CD8-positive, alpha-beta memory T cell (primary cell): Measurements from ENCODE around the gene FASN. TPM values are rescaled to one million over a fixed set of nuclear protein-coding genes. Genes with fewer than 3 reads are reported as not detected.
A peak's percentile ranks its signal among the peaks of the same experiment; 100 is the strongest.

Experiments
- CTCF ChIA-PET: fragments of 350-600 bp; sonication (Branson Sonifier 250); formaldehyde crosslinking; loops from one replicate; lab custom pipeline; 2021; ENCODE audit warnings: antibody characterized with exemption; lab: Charles Lee
- POLR2A ChIA-PET: fragments of 350-600 bp; sonication (Branson Sonifier 250); formaldehyde crosslinking; loops from one replicate; lab custom pipeline; 2021; ENCODE audit warnings: antibody characterized with exemption; lab: Charles Lee
- DNase-seq, 5 donors: peaks; one replicate each; pipeline versions ENCODE4 v3.0.0 to v3.0.0-alpha.2; 2020 to 2022; ENCODE audit warnings: mixed read lengths in 1 of 5
- H3K27ac ChIP-seq: one replicate; pipeline ENCODE4 v1.7.0; 2013; ENCODE audit warnings: low read depth, mild to moderate bottlenecking, low read length, moderate library complexity
- H3K27me3 ChIP-seq: 2 replicates; pipeline ENCODE4 v1.7.0; 2013; ENCODE audit warnings: low read length, mild to moderate bottlenecking; ENCODE audit not compliant: insufficient read depth, poor library complexity, severe bottlenecking
- H3K36me3 ChIP-seq: 2 replicates; pipeline ENCODE4 v1.7.0; 2013; ENCODE audit warnings: mild to moderate bottlenecking, low read length, moderate library complexity; ENCODE audit not compliant: insufficient read depth
- H3K4me1 ChIP-seq: 2 replicates; pipeline ENCODE4 v1.7.0; 2013; ENCODE audit warnings: mild to moderate bottlenecking, low read length, moderate library complexity; ENCODE audit not compliant: insufficient read depth
- H3K4me3 ChIP-seq: 2 replicates; pipeline ENCODE4 v1.7.0; 2013; ENCODE audit warnings: mild to moderate bottlenecking, low read length
- H3K9me3 ChIP-seq: 2 replicates; pipeline ENCODE4 v1.7.0; 2013; ENCODE audit warnings: mild to moderate bottlenecking, low read length
- H3K27ac Mint-ChIP-seq, 8 donors: one replicate each; pipeline ENCODE4 v1.8.0; 2020 to 2021; ENCODE audit warnings: mixed read lengths in 8 of 8, mild to moderate bottlenecking in 6 of 8, inconsistent platforms in 3 of 8, moderate library complexity in 3 of 8
- H3K27me3 Mint-ChIP-seq, 2 donors: one replicate each; pipeline ENCODE4 v1.8.0; 2020 to 2021; ENCODE audit warnings: mixed read lengths in 2 of 2, mild to moderate bottlenecking in 1 of 2, moderate library complexity in 1 of 2
- H3K36me3 Mint-ChIP-seq, 3 donors: one replicate each; pipeline ENCODE4 v1.8.0; 2020 to 2021; ENCODE audit warnings: mixed read lengths in 3 of 3, inconsistent platforms in 1 of 3, mild to moderate bottlenecking in 1 of 3
- H3K4me1 Mint-ChIP-seq, 3 donors: one replicate each; pipeline ENCODE4 v1.8.0; 2020 to 2021; ENCODE audit warnings: mixed read lengths in 3 of 3, inconsistent platforms in 1 of 3, mild to moderate bottlenecking in 1 of 3
- H3K4me3 Mint-ChIP-seq, 7 donors: one replicate each; pipeline ENCODE4 v1.8.0; 2020 to 2021; ENCODE audit warnings: mixed read lengths in 7 of 7, mild to moderate bottlenecking in 6 of 7, moderate library complexity in 4 of 7, inconsistent platforms in 2 of 7
- H3K9me3 Mint-ChIP-seq, 5 donors: one replicate each; pipeline ENCODE4 v1.8.0; 2020 to 2022; ENCODE audit warnings: mixed read lengths in 5 of 5, mild to moderate bottlenecking in 3 of 5, moderate library complexity in 2 of 5, inconsistent platforms in 1 of 5
- polyA plus RNA-seq: library from polyadenylated mRNA; unstranded; fragments of 300-500 nt; fragmentation: Illumina TruSeq; gene quantifications from one replicate; pipeline ENCODE4 v1.2.3, GENCODE V29; 2021
- total RNA-seq, 2 experiments: library from RNA; stranded (reverse); gene quantifications; one replicate each; pipeline ENCODE4 v1.2.3, GENCODE V29; 2021

FASN gene
- total and polyA plus RNA-seq, 3 experiments from 2014 or later = 2.7 to 259 (median 251) TPM

DNA sequence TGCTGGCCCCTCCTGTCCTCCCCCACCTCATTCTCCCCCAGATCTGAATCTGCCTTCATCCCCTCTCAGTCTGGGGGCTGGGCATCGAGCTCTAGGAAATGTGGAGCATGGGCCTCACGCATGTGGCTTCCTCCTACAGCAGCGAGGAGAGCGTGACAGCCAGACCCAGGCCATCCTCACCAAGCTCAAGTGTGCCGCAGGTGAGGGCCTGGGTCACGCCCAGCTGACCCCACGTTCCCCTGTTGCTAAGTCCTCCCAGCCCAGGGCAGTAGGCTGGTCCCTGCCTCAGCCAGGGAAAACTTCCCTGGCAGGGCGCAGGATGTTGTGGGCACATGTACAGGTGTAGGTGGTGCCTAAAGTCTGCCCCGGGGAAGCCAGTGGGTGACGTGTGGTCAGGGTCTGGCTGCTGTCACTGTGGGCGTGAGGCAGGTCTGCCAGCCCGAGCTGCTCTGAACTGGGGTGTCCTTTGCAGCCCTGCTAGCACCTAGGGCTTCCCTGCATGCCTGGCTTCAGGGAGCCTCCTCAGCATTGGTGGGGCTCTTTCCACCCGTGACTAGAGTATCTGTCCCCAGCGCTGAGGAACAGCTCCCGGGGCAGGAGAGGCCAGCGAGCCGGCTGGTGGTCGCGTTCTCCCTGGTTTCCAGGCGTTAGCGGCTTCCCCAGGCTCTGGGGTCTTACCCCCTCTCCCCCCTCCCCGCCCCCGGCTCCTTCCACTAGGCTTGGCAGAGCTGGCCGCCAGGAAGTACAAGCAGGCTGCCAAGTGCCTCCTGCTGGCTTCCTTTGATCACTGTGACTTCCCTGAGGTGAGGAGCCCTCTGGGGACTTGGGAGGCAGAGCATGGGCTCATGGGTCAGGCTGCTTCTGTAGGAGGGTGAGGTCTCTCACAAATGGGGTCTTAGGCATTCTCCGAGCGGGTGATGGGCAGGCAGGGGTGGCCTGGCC lies 42.7 kb downstream of the FASN start:
- DNase-seq = no peak
- H3K4me1 Mint-ChIP-seq = peaks cover 0 to 20% (median 13%) of the 10 kb centered on the region in 3 donors
- POLR2A ChIA-PET = no interaction called here

DNA sequence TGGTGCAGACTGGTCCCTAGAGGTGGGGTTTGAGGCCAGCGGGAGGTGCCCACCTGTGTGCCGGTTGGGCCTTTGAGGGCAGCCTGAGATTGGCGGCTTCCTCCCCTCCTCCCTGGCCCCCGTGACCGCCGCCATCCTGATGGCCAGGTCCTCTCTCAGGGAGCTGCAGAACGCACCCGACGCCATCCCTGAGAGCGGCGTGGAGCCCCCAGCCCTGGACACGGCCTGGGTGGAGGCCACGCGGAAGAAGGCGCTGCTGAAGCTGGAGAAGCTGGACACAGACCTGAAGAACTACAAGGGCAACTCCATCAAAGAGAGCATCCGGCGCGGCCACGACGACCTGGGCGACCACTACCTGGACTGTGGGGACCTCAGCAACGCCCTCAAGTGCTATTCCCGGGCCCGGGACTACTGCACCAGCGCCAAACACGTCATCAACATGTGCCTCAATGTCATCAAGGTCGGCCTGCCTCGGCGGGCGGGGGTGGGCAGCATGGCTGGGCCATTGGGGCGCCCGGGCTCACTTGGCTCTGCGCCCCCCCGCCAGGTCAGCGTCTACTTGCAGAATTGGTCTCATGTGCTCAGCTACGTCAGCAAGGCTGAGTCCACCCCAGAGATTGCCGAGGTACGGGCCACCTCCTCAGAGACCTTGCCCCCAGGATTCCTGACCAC lies 43.5 kb downstream of the FASN start:
- no peaks in the 10 kb centered on the region for H3K27me3 Mint-ChIP-seq
- no peak overlapping the region for H3K27ac Mint-ChIP-seq
- peaks cover 25% of the 10 kb centered on the region for H3K4me1 ChIP-seq
- peaks cover 0 to 26% (median 13%) of the 10 kb centered on the region in 3 donors for H3K4me1 Mint-ChIP-seq
- H3K36me3 Mint-ChIP-seq = peaks cover 0 to 49% (median 0%) of the 10 kb centered on the region in 3 donors
- H3K27me3 ChIP-seq = no peaks in the 10 kb centered on the region
- ChIA-PET POLR2A (no interaction called here), CTCF (interaction anchor here (1.3 kb wide), 1 partner anchor 17 kb away, joined by 4 read pairs; the partner anchor contains the start of gene DCXR)
- H3K9me3 Mint-ChIP-seq = no peaks in the 10 kb centered on the region
- H3K9me3 ChIP-seq = no peaks in the 10 kb centered on the region
- H3K36me3 ChIP-seq = no peaks in the 10 kb centered on the region
- H3K27ac ChIP-seq = no peak overlapping the region
- no peak overlapping the region for H3K4me3 ChIP-seq
- no peak for DNase-seq
- peak overlapping the region in 4 of 7 donors; percentile 23 to 81 (median 48) for H3K4me3 Mint-ChIP-seq

More for the DNA sequence above, 42.7 kb downstream of the FASN start:
- Mint-ChIP-seq H3K27ac (no peak overlapping the region), H3K36me3 (peaks cover 0 to 54% (median 0%) of the 10 kb centered on the region in 3 donors), H3K9me3 (no peaks in the 10 kb centered on the region), H3K4me3 (peak overlapping the region in 3 of 7 donors; percentile 46 to 77 (median 49)), H3K27me3 (no peaks in the 10 kb centered on the region)
- Histone ChIP-seq H3K27me3 (no peaks in the 10 kb centered on the region), H3K9me3 (no peaks in the 10 kb centered on the region), H3K4me1 (peaks cover 22% of the 10 kb centered on the region), H3K27ac (no peak overlapping the region), H3K36me3 (no peaks in the 10 kb centered on the region), H3K4me3 (no peak overlapping the region)
- CTCF ChIA-PET = interaction anchor here (1.3 kb wide), 1 partner anchor 18 kb away, joined by 4 read pairs; the partner anchor contains the start of gene DCXR

DNA sequence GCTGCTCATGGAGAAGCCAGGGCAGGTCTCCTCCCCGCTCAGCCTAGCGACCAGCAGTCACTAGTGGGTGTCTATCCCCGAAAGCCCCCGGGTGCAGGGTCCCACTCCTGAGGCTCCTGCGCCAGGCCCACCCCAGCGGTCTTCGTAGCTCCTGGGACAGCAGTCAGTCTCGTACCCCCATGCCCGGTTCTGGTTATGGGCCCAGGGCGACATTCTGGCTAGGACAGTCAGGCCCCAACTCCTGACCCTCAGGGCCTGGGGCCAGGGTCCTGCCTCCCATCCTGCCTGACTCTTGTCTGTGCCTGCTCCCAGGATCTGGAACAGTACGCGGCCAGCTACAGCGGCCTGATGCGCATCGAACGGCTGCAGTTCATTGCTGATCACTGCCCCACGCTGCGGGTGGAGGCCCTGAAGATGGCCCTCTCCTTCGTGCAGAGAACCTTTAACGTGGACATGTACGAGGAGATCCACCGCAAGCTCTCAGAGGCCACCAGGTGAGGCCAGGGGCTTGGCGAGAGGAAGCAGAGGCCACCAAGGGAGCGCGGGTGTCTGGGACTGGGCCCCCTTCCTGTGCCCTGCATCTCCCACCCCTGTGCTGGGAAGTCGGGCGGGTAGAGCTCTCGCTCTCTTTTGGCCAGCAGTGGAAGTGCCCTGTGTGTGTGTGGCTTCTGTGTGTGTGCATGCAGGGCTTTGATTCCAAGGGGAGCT lies 44.3 kb downstream of the FASN start:
- POLR2A ChIA-PET = no interaction called here

DNA sequence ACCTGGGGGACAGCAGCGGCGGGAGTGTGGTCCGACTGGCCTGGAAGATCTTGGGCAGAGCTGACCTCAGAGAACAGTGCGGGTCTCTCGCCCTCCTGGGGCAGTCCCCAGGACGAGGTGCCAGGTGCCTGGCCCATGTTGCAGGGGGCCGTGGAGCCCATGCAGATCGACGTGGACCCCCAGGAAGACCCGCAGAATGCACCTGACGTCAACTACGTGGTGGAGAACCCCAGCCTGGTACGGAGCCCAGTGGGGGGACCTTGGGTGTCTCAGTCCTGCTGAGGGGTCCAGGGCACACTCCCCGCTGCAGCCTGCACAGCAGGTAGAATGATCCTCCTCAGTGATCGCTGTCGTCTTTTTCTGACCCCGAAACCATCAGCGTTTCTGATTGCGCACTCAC lies 44.9 kb downstream of the FASN start:
- H3K36me3 ChIP-seq = no peaks in the 10 kb centered on the region
- CTCF ChIA-PET = interaction anchor here (1.7 kb wide), 1 partner anchor 54 kb away, joined by 3 read pairs; no protein-coding TSS in a partner anchor

More for the DNA sequence above, 44.3 kb downstream of the FASN start:
- no peaks in the 10 kb centered on the region for H3K36me3 ChIP-seq
- CTCF ChIA-PET = interaction anchor here (1.3 to 1.7 kb wide), 2 partner anchors 16 to 53 kb away, joined by 3 to 4 read pairs; partner anchors contain the start of gene DCXR
- no peak overlapping the region for H3K4me3 ChIP-seq
- Mint-ChIP-seq H3K4me1 (peaks cover 0 to 26% (median 13%) of the 10 kb centered on the region in 3 donors), H3K4me3 (peak overlapping the region; percentile 75 to 84 (median 80)), H3K27ac (peak overlapping the region in 3 of 8 donors; percentile 33 to 75 (median 44)), H3K27me3 (no peaks in the 10 kb centered on the region), H3K9me3 (no peaks in the 10 kb centered on the region), H3K36me3 (peaks cover 0 to 44% (median 0%) of the 10 kb centered on the region in 3 donors)
- H3K27ac ChIP-seq = no peak overlapping the region
- no peaks in the 10 kb centered on the region for H3K27me3 ChIP-seq
- H3K9me3 ChIP-seq = no peaks in the 10 kb centered on the region
- H3K4me1 ChIP-seq = peaks cover 25% of the 10 kb centered on the region
- DNase-seq = no peak

DNA sequence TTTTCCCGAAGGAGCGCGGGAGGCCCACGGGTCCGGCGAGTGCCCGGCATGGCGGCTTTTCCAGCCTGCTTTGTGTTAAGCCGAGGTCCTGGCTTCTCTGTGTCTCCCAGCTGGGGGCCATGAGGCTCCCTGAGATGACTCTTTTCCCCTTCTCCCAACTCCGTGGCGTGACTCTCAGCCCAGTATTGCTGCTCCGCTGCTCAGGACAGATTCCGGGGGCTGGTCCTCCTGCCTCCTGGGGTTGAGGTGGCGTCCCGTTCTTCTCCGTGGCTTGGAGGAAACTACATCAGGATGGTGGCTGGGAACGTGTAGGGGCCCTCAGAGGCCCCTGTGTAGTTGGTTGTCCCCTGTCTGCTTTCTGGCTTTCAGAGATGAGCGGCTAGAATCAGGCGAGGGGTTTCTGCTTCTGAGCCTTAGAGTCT lies 45.4 kb downstream of the FASN start:
- DNase-seq = no peak
- POLR2A ChIA-PET = interaction anchor here (0.6 to 1.1 kb wide), 2 partner anchors 13 to 22 kb away, joined by 3 to 5 read pairs; partner anchors contain the start of gene DUS1L
- peak overlapping the region; percentile 75 to 90 (median 80) for H3K4me3 Mint-ChIP-seq
- H3K27me3 ChIP-seq = no peaks in the 10 kb centered on the region
- H3K9me3 Mint-ChIP-seq = no peaks in the 10 kb centered on the region
- H3K27ac ChIP-seq = peak overlapping the region; percentile 54
- peaks cover 0 to 40% (median 0%) of the 10 kb centered on the region in 3 donors for H3K36me3 Mint-ChIP-seq
- no peaks in the 10 kb centered on the region for H3K27me3 Mint-ChIP-seq
- H3K9me3 ChIP-seq = no peaks in the 10 kb centered on the region
- H3K4me1 ChIP-seq = peaks cover 25% of the 10 kb centered on the region
- no peaks in the 10 kb centered on the region for H3K36me3 ChIP-seq
- peak overlapping the region; percentile 67 for H3K4me3 ChIP-seq
- CTCF ChIA-PET = interaction anchor here (1.3 to 1.7 kb wide), 2 partner anchors 54 to 93 kb away, joined by 3 read pairs; no protein-coding TSS in a partner anchor
- peaks cover 0 to 26% (median 14%) of the 10 kb centered on the region in 3 donors for H3K4me1 Mint-ChIP-seq
- H3K27ac Mint-ChIP-seq = peak overlapping the region in 4 of 8 donors; percentile 71 to 83 (median 80)

More for the DNA sequence above, 44.9 kb downstream of the FASN start:
- Mint-ChIP-seq H3K4me3 (peak overlapping the region; percentile 75 to 84 (median 80)), H3K27me3 (no peaks in the 10 kb centered on the region), H3K27ac (peak overlapping the region in 4 of 8 donors; percentile 33 to 44 (median 42)), H3K36me3 (peaks cover 0 to 42% (median 0%) of the 10 kb centered on the region in 3 donors), H3K4me1 (peaks cover 0 to 26% (median 13%) of the 10 kb centered on the region in 3 donors), H3K9me3 (no peaks in the 10 kb centered on the region)
- peaks cover 25% of the 10 kb centered on the region for H3K4me1 ChIP-seq
- no peak overlapping the region for H3K27ac ChIP-seq
- no peaks in the 10 kb centered on the region for H3K9me3 ChIP-seq
- no peak overlapping the region for H3K4me3 ChIP-seq
- no peaks in the 10 kb centered on the region for H3K27me3 ChIP-seq
- POLR2A ChIA-PET = no interaction called here
- DNase-seq = no peak

DNA sequence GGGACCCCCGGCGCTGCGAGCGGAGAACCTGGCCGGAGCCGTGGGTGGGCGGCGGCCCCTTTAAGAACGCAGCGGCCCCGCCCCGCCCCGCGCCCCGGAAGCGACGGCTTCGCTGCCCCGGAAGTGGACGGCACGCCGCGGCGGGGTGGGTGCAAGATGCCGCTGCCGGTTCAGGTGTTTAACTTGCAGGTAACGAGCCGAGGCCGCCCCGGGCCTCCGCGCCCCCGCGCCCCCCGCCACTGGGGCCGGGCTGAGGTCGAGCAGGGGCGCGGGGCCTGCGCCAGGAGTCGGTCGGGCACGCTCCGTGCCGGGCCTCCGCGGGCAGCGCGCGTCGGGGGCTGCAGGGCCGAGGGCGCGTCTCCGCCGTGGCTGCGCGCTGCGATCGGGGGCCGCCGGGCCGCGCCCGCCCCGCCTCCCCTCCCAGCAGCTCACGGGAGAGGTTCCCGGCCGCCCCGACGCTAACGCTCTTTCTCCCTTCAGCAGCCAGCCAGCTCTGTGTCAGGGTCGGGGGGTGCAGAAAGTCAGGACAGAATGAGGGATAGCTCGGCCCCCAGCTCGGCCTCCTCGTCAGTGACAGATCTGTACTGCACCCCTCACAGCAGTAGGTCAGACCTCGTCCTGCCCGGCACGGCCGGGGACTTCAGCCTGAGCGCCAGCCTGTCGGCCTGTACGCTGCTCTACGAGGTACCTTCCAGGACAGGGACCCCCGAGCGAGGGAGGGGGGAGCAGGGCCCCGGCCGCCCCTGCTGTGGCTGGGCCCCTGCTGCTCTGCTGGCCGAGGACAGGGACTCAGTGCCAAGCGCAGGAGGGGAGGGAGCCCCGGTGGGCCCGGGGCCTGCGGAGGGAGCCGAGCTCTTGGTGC lies 46.0 kb downstream of the FASN start, which contains the start of the genes GPS1 and RFNG:
TSS of gene GPS1 (plus strand) at position 123 of the 862 bp plus-strand sequence. CDS start at position 157, 34 bp downstream.
TSS of gene RFNG (minus strand) at position 36 of the 862 bp plus-strand sequence. CDS start 45 bp downstream, outside the sequence.
- H3K9me3 Mint-ChIP-seq = no peaks in the 10 kb centered on the region
- ChIA-PET POLR2A (interaction anchor here (0.6 to 2.2 kb wide), 4 partner anchors 13 to 109 kb away, joined by 3 to 7 read pairs (median 4); partner anchors contain the start of genes DCXR and DUS1L), CTCF (interaction anchor here (1.3 to 3.6 kb wide), 3 partner anchors 14 to 93 kb away, joined by 3 to 23 read pairs (median 3); partner anchors contain the start of gene DCXR)

More for the DNA sequence above, 46.0 kb downstream of the FASN start, which contains the start of the genes GPS1 and RFNG:
- Histone ChIP-seq H3K27ac (peak within 1 kb of the TSS; percentile 54), H3K36me3 (no peaks in the 10 kb centered on the region), H3K4me3 (peak within 1 kb of the TSS; percentile 67), H3K9me3 (no peaks in the 10 kb centered on the region), H3K4me1 (peaks cover 25% of the 10 kb centered on the region), H3K27me3 (no peaks in the 10 kb centered on the region)
- peaks cover 0 to 26% (median 15%) of the 10 kb centered on the region in 3 donors for H3K4me1 Mint-ChIP-seq
- H3K27ac Mint-ChIP-seq = peak within 1 kb of the TSS in 6 of 8 donors; percentile 71 to 87 (median 82)
- peak; percentile 69 to 86 (median 77) for DNase-seq
- H3K4me3 Mint-ChIP-seq = peak within 1 kb of the TSS; percentile 79 to 90 (median 81)
- H3K27me3 Mint-ChIP-seq = no peaks in the 10 kb centered on the region
- H3K36me3 Mint-ChIP-seq = peaks cover 0 to 42% (median 2%) of the 10 kb centered on the region in 3 donors
